Breast epithelium (tissue), 3 donors: ENCODE data around the gene SLC16A8.

Experiments used
- POLR2A ChIP-seq: fragments of 450-650 bp; IDR thresholded peaks from one replicate; pipeline ENCODE4 v1.6.1; 2016; ENCODE audit warnings: antibody characterized with exemption, mild to moderate bottlenecking, moderate library complexity
- POLR2AphosphoS5 ChIP-seq, 3 donors: sonication (generic); formaldehyde crosslinking; IDR thresholded peaks; one replicate each; pipeline ENCODE4 v1.6.1; 2017; ENCODE audit warnings: antibody characterized with exemption in 3 of 3
- TF ChIP-seq, protein P1 (sequence below), 3 donors: fragments of 450-650 bp; IDR thresholded peaks; one replicate each; pipeline ENCODE4 v1.5.1; 2016 to 2017; ENCODE audit warnings: antibody characterized with exemption in 3 of 3, mild to moderate bottlenecking in 3 of 3, moderate library complexity in 3 of 3

DNA sequence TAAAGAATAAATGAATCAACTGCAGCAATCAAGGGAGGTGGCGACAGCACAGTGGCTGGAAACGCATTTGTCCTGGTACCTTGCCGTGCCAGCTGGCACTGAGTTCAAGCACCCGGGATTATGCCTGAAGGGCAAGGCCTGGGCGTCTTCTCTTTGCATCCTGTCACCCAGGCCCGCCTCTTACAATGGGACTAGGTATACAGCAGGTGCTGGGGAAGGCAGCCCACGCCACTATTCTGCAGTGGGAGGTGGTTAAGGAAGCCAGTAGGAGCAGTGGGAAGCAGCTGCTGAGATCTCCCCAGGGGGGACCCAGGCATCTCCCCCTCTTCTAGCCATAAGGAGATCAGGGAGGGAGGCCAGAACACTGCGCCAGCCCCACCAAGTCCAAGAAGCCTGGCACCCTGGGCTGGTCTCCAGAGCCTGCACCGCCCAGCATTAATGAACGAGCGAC is 41.8 kb upstream of the SLC16A8 start:
- TF ChIP-seq, protein P1, sequence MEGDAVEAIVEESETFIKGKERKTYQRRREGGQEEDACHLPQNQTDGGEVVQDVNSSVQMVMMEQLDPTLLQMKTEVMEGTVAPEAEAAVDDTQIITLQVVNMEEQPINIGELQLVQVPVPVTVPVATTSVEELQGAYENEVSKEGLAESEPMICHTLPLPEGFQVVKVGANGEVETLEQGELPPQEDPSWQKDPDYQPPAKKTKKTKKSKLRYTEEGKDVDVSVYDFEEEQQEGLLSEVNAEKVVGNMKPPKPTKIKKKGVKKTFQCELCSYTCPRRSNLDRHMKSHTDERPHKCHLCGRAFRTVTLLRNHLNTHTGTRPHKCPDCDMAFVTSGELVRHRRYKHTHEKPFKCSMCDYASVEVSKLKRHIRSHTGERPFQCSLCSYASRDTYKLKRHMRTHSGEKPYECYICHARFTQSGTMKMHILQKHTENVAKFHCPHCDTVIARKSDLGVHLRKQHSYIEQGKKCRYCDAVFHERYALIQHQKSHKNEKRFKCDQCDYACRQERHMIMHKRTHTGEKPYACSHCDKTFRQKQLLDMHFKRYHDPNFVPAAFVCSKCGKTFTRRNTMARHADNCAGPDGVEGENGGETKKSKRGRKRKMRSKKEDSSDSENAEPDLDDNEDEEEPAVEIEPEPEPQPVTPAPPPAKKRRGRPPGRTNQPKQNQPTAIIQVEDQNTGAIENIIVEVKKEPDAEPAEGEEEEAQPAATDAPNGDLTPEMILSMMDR (IDR thresholded peaks at IDR 0.05), result no peak
- TF ChIP-seq POLR2A (no peak), POLR2AphosphoS5 (IDR thresholded peaks at IDR 0.05) (no peak)
